Measurements from ENCODE around the gene PAXX.
"Not testable (repeated sequence)": the region's sequence is repeated elsewhere in the genome, so short reads cannot be mapped to it uniquely, and the experiment has no call there.

Gene PAXX

GRCh38 chr9:136983167-136983566 is 9.1 kb upstream of the PAXX start:
- no peak for DNase-seq

DNA sequence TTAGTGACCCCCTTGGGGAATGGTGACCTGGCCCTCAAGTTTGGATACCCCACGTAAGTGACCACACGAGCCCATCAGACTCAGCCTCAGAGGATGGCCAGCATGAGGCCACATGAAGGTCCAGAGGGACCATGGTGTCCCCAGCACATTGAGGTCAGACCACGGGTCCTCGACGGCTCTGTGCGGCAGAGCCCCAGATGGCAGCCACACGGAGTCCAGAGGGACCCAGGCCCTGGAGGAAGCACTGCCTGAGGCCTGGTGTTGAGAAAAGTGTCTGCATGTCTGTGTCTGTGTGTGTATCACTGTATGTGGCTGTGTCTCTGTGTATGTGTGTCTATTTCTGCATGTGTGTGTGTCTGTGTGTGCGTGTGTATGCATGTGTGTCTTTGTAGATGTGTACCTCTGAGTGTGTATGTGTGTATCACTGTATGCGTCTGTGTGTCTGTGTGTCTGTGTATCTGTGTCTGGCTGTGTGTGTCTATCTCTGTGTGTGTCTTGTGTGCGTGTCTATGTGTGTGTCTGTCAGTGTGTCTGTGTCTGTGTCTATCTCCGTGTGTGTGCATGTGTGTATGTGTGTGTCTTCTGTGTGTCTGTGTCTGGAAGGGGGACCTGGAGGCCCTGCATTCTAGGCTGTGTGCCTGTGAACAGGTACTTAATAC is 8.4 kb upstream of the PAXX start:
- no peak for DNase-seq

GRCh38 chr9:136984464-136985026 is 7.7 kb upstream of the PAXX start:
- DNase-seq = no peak

DNA sequence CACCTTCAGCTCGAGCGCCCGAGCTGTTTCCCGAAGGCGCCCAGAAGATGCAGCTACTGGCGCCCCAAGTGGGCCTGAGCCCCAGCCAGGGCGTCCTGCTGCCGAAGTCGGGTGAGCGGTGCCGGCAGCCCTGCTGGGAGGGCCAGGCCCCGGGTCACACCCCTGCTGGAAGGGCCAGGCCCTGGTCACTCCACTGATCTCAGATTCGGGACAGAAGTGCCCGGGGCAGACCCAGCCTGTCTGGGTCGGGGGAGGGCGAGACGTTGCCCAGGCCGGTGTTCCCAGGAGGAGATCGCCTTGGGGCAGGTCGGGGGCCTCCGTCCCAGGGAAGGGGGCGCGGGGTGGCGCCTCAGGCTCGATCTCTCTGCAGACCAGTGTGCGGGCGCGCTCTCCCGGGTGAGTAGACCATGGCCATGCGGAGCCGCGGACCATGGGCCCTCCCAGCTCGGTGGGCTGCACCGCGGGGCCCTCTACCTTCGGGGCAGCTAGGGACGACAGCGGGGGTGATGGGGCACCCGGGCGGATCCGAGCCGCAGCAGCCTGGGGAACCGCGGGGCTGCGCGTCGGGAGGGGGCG is 7.1 kb upstream of the PAXX start:
- no peak for DNase-seq

GRCh38 chr9:136985853-136986252 is 6.4 kb upstream of the PAXX start:
- no peak for DNase-seq

GRCh38 chr9:136988872-136989271 is 3.4 kb upstream of the PAXX start:
- no peak for DNase-seq

GRCh38 chr9:136990242-136990911 is 1.8 kb upstream of the PAXX start:
- DNase-seq = no peak

- no peak for DNase-seq
These were observed 672 bp downstream of the PAXX start for GRCh38 chr9:136992819-136993369.

- no peak for DNase-seq
These were observed 2.1 kb downstream of the PAXX start for GRCh38 chr9:136994180-136994887.

GRCh38 chr9:136994888-136995230 is 2.6 kb downstream of the PAXX start:
- DNase-seq = no peak

GRCh38 chr9:136995362-136995761 is 3.1 kb downstream of the PAXX start:
- no peak for DNase-seq

GRCh38 chr9:136995772-136996311 is 3.6 kb downstream of the PAXX start:
- DNase-seq = peak in 1 of 2 experiments; percentile 31

- peak in 1 of 2 experiments; percentile 40 for DNase-seq
These were observed 4.4 kb downstream of the PAXX start, which contains the start of gene CLIC3 for GRCh38 chr9:136996361-136997292. Gene CLIC3 (minus strand): TSS chr9:136996568. CDS start chr9:136996543, 25 bp downstream.

GRCh38 chr9:136997371-136997770 is 5.1 kb downstream of the PAXX start:
- no peak for DNase-seq

DNA sequence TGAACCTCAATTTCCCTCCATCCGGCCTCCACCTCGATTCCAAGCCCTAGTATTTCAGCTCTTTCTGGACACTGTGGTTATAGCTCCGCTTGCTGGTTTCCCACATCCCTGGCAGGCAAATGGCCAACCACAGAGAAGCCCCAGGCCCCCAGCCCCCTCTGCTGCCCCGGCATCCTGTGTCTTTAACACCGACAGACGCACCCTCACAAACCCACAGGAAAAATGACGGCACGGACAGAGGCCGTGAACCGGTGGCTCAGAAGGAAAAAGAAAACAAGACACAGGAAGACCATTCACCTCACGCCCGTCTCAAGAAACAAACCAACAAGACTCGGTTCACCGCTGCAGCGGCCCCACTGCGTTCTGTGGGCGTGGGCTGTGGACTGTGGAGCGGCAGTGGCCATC is 5.6 kb downstream of the PAXX start:
- no peak for DNase-seq

DNA sequence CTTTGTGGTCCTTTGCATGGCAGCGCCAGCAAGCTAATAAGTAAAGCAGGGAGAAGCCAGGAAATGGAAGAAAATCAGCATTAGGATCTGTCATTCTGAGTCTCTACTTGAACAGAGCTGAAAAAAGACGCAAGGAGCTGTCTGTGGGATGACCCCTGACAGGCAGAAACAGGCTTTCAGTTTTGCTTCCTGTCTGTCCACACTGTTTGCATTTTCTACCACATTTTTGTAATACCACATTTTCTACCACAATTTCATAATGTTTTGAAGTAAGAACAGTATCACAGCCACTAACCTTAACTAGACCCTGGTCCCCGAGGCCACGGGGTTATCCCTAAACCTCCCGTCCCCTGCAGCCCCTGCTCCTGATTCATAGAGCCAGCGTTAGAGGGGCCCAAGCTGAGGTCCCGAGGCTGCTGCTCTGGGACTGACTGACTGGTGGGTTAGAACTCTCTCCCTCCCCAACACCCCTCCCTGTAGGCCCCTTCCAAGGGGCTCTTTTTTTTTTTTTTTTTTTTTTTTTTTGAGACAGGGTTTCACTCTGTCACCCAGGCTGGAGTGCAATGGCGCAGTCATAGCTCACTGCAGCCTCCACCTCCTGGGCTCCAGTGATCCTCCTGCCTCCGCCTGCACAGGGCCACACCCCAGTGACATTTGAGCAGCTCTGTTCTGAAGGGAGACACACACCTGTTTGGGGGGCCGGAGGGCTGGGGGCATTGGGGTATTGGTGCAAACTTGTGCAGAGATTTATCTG is 8.1 kb downstream of the PAXX start:
- no peak for DNase-seq

GRCh38 chr9:137001857-137002645 is 9.8 kb downstream of the PAXX start:
- no peak for DNase-seq

GRCh38 chr9:137002646-137003041 is 10.4 kb downstream of the PAXX start:
- DNase-seq = no peak

DNA sequence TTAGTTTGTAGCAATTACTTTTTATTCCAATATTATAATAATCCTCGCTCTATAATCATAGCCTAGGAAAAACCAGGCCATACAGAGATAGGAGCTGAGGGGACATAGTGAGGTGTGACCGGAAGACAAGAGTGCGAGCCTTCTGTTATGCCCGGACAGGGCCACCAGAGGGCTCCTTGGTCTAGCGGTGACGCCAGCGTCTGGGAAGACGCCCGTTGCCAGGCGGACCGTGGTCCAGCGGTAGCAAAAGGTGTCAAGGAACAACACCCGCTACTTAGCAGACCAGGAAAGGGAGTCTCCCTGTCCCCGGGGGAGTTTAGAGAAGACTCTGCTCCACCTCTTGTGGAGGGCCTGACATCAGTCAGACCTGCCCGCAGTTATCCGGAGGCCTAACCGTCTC is 12.1 kb downstream of the PAXX start:
- DNase-seq = not testable (repeated sequence)
